Calu3 (cell line): ENCODE data around the gene KTN1. TPM values are rescaled to one million over a fixed set of nuclear protein-coding genes. Genes with fewer than 3 reads are reported as not detected.

Source experiments
- BruUV-seq: library from RNA; stranded (reverse); fragments of 400-500 nt; replicated peaks from 2 replicates; lab custom pipeline; 2021; lab: Mats Ljungman, UMichigan
- CTCF ChIA-PET: fragments of 300-600 bp; sonication (Branson Sonifier 250); formaldehyde crosslinking; loops from one replicate; lab custom pipeline; 2022; ENCODE audit warnings: antibody characterized with exemption; lab: Charles Lee
- DNase-seq: peaks from one replicate; pipeline ENCODE4 v3.0.0; 2022
- H3K27ac Mint-ChIP-seq: one replicate; pipeline ENCODE4 v1.8.0; 2022; ENCODE audit warnings: mixed read lengths; ENCODE audit not compliant: unreplicated experiment
- H3K27me3 Mint-ChIP-seq: one replicate; pipeline ENCODE4 v1.8.0; 2022; ENCODE audit warnings: mixed read lengths; ENCODE audit not compliant: unreplicated experiment
- H3K36me3 Mint-ChIP-seq: one replicate; pipeline ENCODE4 v1.8.0; 2022; ENCODE audit warnings: mild to moderate bottlenecking, moderate library complexity, mixed read lengths; ENCODE audit not compliant: insufficient read depth, unreplicated experiment
- H3K4me1 Mint-ChIP-seq: one replicate; pipeline ENCODE4 v1.8.0; 2022; ENCODE audit warnings: mild to moderate bottlenecking, low read depth, mixed read lengths; ENCODE audit not compliant: unreplicated experiment
- H3K4me3 Mint-ChIP-seq: one replicate; pipeline ENCODE4 v1.8.0; 2022; ENCODE audit warnings: mild to moderate bottlenecking, low read depth, moderate library complexity, mixed read lengths; ENCODE audit not compliant: unreplicated experiment
- H3K9me3 Mint-ChIP-seq: one replicate; pipeline ENCODE4 v1.8.0; 2022; ENCODE audit warnings: low read depth, mixed read lengths; ENCODE audit not compliant: unreplicated experiment
- intact Hi-C: fragments of 100-400 bp; cut with micrococcal nuclease; formaldehyde crosslinking; loops from one replicate; pipeline ENCODE4 v1.10.0; 2022; ENCODE audit not compliant: unreplicated experiment
- total RNA-seq: library from RNA; stranded (reverse); gene quantifications from 2 replicates; pipeline ENCODE4 v1.2.3, GENCODE V29; 2022
- TF ChIP-seq, protein P1 (sequence below): fragments of 200-600 bp; IDR thresholded peaks from one replicate; pipeline ENCODE4 v1.8.0; 2022; ENCODE audit warnings: antibody characterized with exemption; ENCODE audit not compliant: unreplicated experiment

KTN1 gene
- total RNA-seq, 1 experiment from 2014 or later = 141 TPM

DNA sequence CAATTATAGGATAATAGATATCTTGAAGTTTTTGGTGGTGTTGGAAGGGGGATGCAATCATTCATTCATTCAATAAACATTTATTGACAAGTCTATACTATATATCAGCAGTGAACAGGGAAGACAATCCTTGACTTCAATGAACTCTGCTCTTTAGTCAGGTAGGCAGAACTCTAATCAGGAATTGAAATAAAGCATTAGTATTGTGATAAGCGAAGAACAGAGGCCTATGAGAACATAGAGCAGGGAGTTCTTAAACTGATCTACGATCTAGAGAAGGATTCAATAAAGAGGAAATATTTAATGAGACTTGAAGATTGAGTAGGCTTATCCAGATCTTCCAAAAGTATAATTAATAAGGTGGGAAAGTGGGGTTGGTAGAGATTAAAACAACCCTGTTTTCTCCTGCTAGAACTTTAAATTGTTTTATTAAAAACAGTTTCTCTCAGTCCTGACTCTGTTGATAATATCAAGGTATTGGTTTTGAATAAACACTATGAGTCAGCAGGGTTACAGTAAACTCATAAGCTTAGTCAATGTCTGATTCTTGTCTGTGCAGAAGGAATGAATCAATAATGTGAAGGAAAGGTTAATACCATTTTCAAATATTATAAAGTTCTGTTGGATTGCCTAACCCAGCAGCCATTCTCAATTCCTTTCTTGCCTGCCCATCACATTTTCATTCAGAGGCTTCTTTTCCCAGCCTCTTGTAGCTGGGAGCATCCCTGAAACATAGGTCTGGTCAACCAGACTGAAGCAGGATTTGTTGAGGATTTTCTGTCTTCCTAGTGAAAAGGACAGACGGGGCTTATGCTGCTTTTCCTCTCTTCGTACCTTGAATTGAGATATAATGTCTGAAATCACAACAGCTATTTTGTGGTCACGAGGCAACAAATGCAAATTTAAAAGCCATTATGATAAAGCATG, 38.9 kb upstream of the KTN1 start:
- CTCF ChIA-PET = interaction anchor here (0.8 to 1.6 kb wide), 2 partner anchors 16 to 40 kb away, joined by 3 to 4 read pairs; no protein-coding TSS in a partner anchor
- intact Hi-C loops = no loop called here
- H3K4me1 Mint-ChIP-seq = peaks cover 36% of the 10 kb centered on the region
- peak overlapping the region; percentile 26 for H3K4me3 Mint-ChIP-seq
- BruUV-seq = no TSS peak
- DNase-seq = no peak
- H3K27ac Mint-ChIP-seq = peak overlapping the region; percentile 38
- H3K36me3 Mint-ChIP-seq = no peaks in the 10 kb centered on the region
- TF ChIP-seq, protein P1, sequence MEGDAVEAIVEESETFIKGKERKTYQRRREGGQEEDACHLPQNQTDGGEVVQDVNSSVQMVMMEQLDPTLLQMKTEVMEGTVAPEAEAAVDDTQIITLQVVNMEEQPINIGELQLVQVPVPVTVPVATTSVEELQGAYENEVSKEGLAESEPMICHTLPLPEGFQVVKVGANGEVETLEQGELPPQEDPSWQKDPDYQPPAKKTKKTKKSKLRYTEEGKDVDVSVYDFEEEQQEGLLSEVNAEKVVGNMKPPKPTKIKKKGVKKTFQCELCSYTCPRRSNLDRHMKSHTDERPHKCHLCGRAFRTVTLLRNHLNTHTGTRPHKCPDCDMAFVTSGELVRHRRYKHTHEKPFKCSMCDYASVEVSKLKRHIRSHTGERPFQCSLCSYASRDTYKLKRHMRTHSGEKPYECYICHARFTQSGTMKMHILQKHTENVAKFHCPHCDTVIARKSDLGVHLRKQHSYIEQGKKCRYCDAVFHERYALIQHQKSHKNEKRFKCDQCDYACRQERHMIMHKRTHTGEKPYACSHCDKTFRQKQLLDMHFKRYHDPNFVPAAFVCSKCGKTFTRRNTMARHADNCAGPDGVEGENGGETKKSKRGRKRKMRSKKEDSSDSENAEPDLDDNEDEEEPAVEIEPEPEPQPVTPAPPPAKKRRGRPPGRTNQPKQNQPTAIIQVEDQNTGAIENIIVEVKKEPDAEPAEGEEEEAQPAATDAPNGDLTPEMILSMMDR = no peak
- H3K27me3 Mint-ChIP-seq = no peaks in the 10 kb centered on the region
- H3K9me3 Mint-ChIP-seq = peaks cover 4% of the 10 kb centered on the region

DNA sequence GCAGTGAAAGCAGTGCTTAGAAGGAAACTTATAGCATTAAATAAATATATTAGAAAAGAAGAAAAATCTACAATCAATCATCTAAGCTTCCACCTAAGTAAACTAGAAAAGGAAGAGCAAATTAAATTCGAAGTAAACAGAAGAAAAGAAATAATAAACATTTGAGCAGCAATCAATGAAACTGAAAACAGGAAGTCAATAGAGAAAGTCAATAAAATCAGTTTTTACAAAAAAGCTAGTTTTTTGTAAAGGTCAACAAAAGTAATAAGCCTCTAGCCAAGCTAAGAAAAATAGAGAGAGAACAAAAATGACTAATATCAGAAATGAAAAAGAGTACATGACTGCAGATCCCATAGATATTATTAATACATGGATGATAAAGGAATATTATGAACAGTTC, 34.2 kb upstream of the KTN1 start:
- TF ChIP-seq, protein P1 = no peak
- H3K36me3 Mint-ChIP-seq = no peaks in the 10 kb centered on the region
- no peaks in the 10 kb centered on the region for H3K27me3 Mint-ChIP-seq
- no peaks in the 10 kb centered on the region for H3K9me3 Mint-ChIP-seq
- intact Hi-C loops = no loop called here
- no TSS peak for BruUV-seq
- DNase-seq = no peak
- peaks cover 26% of the 10 kb centered on the region for H3K4me1 Mint-ChIP-seq
- CTCF ChIA-PET = no interaction called here
- no peak overlapping the region for H3K27ac Mint-ChIP-seq
- H3K4me3 Mint-ChIP-seq = no peak overlapping the region

DNA sequence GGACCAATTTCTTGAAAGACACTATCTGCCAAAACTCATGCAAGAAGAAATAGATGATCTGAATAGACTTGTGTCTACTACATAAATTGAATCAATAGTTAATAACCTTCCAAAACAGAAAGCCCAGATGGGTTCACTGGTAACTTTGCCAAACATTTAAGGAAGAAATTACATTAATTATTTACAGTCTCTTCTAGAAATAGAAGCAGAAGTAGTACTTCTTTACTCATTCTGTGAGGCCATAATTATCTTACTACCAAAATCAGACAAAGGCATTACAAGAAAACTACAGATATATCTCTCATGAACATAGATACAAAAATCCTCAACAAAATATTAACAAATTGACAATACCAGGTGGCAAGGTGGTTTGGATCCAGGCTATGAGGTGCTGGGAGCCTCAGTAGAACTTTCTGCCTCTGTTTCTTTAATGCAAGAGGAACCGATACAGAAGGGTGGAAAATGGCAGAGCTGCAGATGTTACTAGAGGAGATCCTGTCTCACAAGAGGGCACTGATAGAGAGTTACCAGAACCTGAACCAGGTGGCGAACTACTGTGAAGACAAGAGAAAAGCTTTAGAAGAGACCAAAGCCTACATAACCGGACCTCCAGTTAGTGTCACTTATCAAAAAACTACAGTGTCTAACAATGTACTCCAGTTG, 33.7 kb upstream of the KTN1 start:
- no peak overlapping the region for H3K4me3 Mint-ChIP-seq
- H3K9me3 Mint-ChIP-seq = no peaks in the 10 kb centered on the region
- H3K27me3 Mint-ChIP-seq = no peaks in the 10 kb centered on the region
- TF ChIP-seq, protein P1 = no peak
- CTCF ChIA-PET = no interaction called here
- no peak for DNase-seq
- H3K27ac Mint-ChIP-seq = no peak overlapping the region
- H3K36me3 Mint-ChIP-seq = no peaks in the 10 kb centered on the region
- BruUV-seq = no TSS peak
- H3K4me1 Mint-ChIP-seq = peaks cover 21% of the 10 kb centered on the region
- intact Hi-C loops = no loop called here

DNA sequence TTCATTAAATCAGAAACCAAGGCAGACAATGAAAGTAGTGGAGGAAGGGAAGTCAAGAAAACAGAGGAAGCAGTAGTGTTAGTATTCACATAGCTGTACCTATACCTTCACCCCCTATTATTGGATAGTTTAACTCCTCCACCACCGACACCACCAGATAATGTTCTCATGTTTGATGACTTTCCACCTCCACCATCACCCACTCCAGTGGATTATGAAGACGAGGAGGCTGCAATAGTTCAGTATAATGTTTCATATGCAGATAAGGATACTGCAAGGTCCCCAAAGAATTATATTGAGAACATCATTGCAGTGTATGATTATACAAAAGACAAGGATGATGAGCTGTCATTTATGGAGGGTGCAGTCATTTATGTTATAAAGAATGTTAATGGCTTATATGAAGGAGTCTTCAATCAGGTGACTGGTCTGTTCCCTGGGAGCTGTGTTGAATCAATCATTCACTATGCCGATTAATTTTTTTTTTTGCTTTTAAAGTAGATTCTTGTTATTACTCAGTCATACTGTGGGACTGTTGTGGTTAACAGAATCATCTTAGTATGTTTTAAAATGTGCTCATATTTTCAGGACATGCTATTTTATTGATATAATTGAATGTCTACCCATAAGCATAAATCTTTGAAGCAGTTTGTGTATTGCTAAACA, 32.2 kb upstream of the KTN1 start:
- BruUV-seq = no TSS peak
- intact Hi-C loops = no loop called here
- CTCF ChIA-PET = interaction anchor here (0.8 kb wide), 1 partner anchor 570 kb away, joined by 5 read pairs; the partner anchor contains the start of gene PELI2
- TF ChIP-seq, protein P1 = no peak
- Mint-ChIP-seq H3K4me1 (peaks cover 7% of the 10 kb centered on the region), H3K4me3 (no peak overlapping the region), H3K27me3 (no peaks in the 10 kb centered on the region), H3K36me3 (no peaks in the 10 kb centered on the region), H3K9me3 (no peaks in the 10 kb centered on the region), H3K27ac (no peak overlapping the region)
- DNase-seq = no peak
